A673 (cell line): ENCODE data around the gene THG1L.

Source experiments
- CTCF ChIP-seq: fragments of 300-800, 200-600 bp; sonication (generic); conservative IDR thresholded peaks from 2 replicates; pipeline ENCODE4 v1.5.1; 2017; ENCODE audit warnings: low read depth, mild to moderate bottlenecking, antibody characterized with exemption, low read length, moderate library complexity, mixed read lengths
- EZH2 ChIP-seq: fragments of 200-600 bp; sonication (generic); IDR thresholded peaks from 2 replicates; pipeline ENCODE4 v1.6.1; 2017; ENCODE audit warnings: borderline replicate concordance, low read depth, mild to moderate bottlenecking, mixed read lengths, antibody characterized with exemption, low read length; ENCODE audit not compliant: poor library complexity, severe bottlenecking

- TF ChIP-seq CTCF = no peak
- no peak for TF ChIP-seq EZH2
Observed at GRCh38 chr5:157682257-157682656, 49.0 kb upstream of the THG1L start.
